Activated naive CD4-positive, alpha-beta T cell treated with anti-CD3 and anti-CD28 coated beads, Interleukin-2, amount 10 ng/mL, durations not matched to agents 7 days and 5 days (primary cell): ENCODE results near the gene SERINC5.
A peak's percentile ranks its signal among the peaks of the same experiment; 100 is the strongest.
"Not testable (repeated sequence)": the region's sequence is repeated elsewhere in the genome, so short reads cannot be mapped to it uniquely, and the experiment has no call there.

ENCODE experiments used
- CTCF ChIA-PET: fragments of 350-600 bp; sonication (Branson Sonifier 250); formaldehyde crosslinking; loops from one replicate; lab custom pipeline; 2021; ENCODE audit warnings: antibody characterized with exemption; lab: Charles Lee
- DNase-seq: peaks from one replicate; pipeline ENCODE4 v3.0.0-alpha.2; 2020
- H3K27ac Mint-ChIP-seq: one replicate; pipeline ENCODE4 v1.8.0; 2021; ENCODE audit warnings: mild to moderate bottlenecking, moderate library complexity, mixed read lengths
- H3K27me3 Mint-ChIP-seq: one replicate; pipeline ENCODE4 v1.8.0; 2021; ENCODE audit warnings: mild to moderate bottlenecking, mixed read lengths
- H3K36me3 Mint-ChIP-seq: one replicate; pipeline ENCODE4 v1.8.0; 2021; ENCODE audit warnings: mixed read lengths
- H3K4me1 Mint-ChIP-seq: one replicate; pipeline ENCODE4 v1.8.0; 2021; ENCODE audit warnings: mixed read lengths
- H3K4me3 Mint-ChIP-seq: one replicate; pipeline ENCODE4 v1.8.0; 2021; ENCODE audit warnings: mild to moderate bottlenecking, moderate library complexity, mixed read lengths
- H3K9me3 Mint-ChIP-seq: one replicate; pipeline ENCODE4 v1.8.0; 2021; ENCODE audit warnings: mixed read lengths

SERINC5 gene

DNA sequence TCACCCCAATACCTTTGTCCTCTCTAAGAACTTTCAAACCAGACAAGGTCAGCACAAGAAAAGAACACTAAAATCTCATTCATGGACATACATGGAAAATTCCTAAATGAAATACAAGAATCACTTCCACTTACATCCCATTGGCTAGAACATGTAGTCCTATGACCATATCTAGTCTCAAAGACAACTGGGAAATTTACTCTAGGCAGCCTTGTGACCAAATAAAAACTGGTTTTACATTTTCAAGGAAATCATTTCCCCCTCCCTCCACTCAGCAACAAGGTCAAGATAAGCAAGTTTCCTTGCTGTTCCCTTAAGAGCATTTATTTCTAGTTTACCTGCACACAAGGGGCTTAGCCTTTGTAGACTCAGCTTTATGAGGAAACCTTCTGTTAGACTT lies 20.3 kb upstream of the SERINC5 start:
- DNase-seq = no peak
- Mint-ChIP-seq H3K27me3 (no peaks in the 10 kb centered on the region), H3K4me1 (peaks cover 21% of the 10 kb centered on the region), H3K36me3 (no peaks in the 10 kb centered on the region), H3K4me3 (no peak overlapping the region), H3K27ac (no peak overlapping the region), H3K9me3 (no peaks in the 10 kb centered on the region)
- CTCF ChIA-PET = interaction anchor here (1.5 to 4.7 kb wide), 4 partner anchors 82 to 187 kb away, joined by 3 to 47 read pairs (median 8); no protein-coding TSS in a partner anchor

DNA sequence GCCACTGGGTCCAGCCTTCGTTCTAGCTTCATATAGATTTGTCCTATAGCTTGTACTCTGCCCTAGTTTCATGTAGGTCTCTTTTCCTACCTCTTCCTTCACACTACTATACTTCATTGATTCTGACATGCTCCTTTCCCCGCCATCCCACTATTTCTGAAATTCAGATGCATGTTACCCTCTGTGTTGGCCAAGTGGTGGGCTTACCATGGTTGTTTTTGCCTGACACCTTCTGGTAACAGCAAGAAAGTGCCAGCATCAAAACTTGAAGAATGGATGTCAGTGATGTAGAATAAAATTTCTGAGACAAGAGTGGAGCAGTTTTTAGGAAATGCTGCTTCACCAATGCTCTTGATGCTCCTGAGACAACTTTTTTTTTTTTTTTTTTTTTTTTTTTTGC lies 19.5 kb upstream of the SERINC5 start:
- peaks cover 1% of the 10 kb centered on the region for H3K36me3 Mint-ChIP-seq
- CTCF ChIA-PET = interaction anchor here (0.7 to 4.7 kb wide), 8 partner anchors 9 to 186 kb away, joined by 3 to 47 read pairs (median 4); no protein-coding TSS in a partner anchor
- no peaks in the 10 kb centered on the region for H3K27me3 Mint-ChIP-seq
- DNase-seq = peak; percentile 47
- no peak overlapping the region for H3K4me3 Mint-ChIP-seq
- no peaks in the 10 kb centered on the region for H3K9me3 Mint-ChIP-seq
- no peak overlapping the region for H3K27ac Mint-ChIP-seq
- peaks cover 29% of the 10 kb centered on the region for H3K4me1 Mint-ChIP-seq

DNA sequence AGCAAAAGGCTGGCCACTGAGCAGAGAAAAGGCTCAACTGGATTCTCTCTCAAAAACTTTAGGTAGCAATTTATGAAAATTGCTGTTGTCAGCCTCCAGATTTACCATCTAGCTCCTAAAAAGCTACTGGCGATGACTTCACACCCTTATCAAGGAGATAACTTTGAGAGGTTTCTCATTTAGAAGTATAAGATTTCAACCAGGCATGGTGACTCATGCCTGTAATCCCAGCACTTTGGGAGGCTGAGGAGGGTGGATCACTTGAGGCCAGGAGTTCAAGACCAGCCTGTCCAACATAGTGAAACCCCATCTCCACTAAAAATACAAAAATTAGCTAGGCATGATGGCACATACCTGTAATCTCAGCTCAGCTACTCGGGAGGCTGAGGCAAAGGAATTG lies 14.7 kb upstream of the SERINC5 start:
- peaks cover 64% of the 10 kb centered on the region for H3K4me1 Mint-ChIP-seq
- peak overlapping the region; percentile 97 for H3K27ac Mint-ChIP-seq
- not testable (repeated sequence) for DNase-seq, H3K27me3 Mint-ChIP-seq, H3K36me3 Mint-ChIP-seq, H3K9me3 Mint-ChIP-seq
- CTCF ChIA-PET = interaction anchor here (0.7 to 2.1 kb wide), 4 partner anchors 35 to 187 kb away, joined by 3 to 4 read pairs (median 4); no protein-coding TSS in a partner anchor
- H3K4me3 Mint-ChIP-seq = peak overlapping the region; percentile 41

DNA sequence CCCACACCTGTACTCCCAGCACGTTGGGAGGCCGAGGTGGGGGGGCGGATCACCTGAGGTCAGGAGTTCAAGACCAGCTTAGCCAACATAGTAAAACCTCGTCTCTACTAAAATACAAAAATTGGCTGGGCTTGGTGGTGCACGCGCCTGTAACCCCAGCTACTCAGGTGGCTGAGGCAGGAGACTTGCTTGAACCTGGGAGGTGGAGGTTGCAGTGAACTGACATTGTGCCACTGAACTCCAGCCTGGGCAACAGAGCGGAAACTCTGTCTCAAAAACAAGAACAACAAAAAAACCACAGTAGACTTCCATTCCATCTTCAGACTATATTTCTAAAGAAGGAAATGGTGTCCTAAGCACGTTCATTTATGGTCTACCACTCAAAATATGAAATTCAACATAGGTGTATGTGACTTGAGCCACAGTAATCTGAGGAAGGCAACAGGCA lies 14.2 kb upstream of the SERINC5 start:
- Mint-ChIP-seq H3K9me3 (no peaks in the 10 kb centered on the region), H3K27ac (peak overlapping the region; percentile 97), H3K36me3 (peaks cover 5% of the 10 kb centered on the region), H3K4me3 (peak overlapping the region; percentile 41), H3K4me1 (peaks cover 63% of the 10 kb centered on the region), H3K27me3 (no peaks in the 10 kb centered on the region)
- peak; percentile 69 for DNase-seq
- CTCF ChIA-PET = interaction anchor here (0.7 to 2.1 kb wide), 4 partner anchors 35 to 186 kb away, joined by 3 to 4 read pairs (median 4); no protein-coding TSS in a partner anchor

DNA sequence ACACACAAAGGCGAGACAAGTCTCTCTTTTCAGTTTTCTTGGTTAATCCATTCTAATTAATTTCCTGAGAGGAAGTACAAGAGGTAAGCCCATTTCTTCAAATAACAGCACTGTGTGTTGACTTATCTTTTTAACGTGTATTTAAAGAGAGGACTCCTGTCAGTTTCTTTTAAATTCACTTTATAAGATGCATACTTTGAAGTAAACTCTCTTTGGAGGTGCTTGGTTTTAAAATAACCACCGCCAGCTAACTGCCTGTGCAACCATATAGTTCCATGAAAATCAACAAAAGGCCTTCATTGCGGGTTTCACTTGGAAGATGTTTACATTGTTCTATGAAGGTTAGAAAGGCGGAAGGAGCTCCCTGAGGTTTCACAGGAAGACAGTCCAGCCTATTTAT lies 13.1 kb upstream of the SERINC5 start:
- Mint-ChIP-seq H3K4me1 (peaks cover 68% of the 10 kb centered on the region), H3K4me3 (peak overlapping the region; percentile 52), H3K27me3 (no peaks in the 10 kb centered on the region), H3K27ac (peak overlapping the region; percentile 97), H3K9me3 (no peaks in the 10 kb centered on the region), H3K36me3 (peaks cover 5% of the 10 kb centered on the region)
- no peak for DNase-seq
- CTCF ChIA-PET = interaction anchor here (1.4 kb wide), 1 partner anchor 82 kb away, joined by 3 read pairs; no protein-coding TSS in a partner anchor

DNA sequence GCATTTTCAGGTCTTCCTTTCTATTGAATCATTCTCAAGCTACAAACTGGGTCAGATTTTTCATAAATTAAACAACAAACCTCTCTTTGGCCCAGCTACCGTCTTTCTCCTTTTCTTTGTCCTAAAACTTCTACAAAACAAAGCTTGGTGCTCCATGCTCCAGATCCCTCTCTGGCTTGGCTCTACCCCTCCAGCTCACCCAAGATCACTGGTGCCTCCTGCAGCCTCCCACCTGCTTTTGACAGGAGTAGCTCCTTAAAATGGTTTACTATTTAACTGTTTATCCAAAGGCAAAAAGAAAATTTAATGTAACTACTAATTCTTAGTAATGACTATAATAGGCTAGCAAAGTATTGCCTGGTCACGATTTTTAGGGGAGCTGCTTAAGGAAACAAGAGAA lies 10.7 kb upstream of the SERINC5 start:
- Mint-ChIP-seq H3K27me3 (no peaks in the 10 kb centered on the region), H3K9me3 (no peaks in the 10 kb centered on the region), H3K36me3 (peaks cover 5% of the 10 kb centered on the region), H3K4me1 (peaks cover 59% of the 10 kb centered on the region), H3K4me3 (no peak overlapping the region), H3K27ac (no peak overlapping the region)
- no peak for DNase-seq
- CTCF ChIA-PET = interaction anchor here (0.7 to 2.9 kb wide), 2 partner anchors 10 to 17 kb away, joined by 3 to 11 read pairs; partner anchors contain the start of gene SERINC5

DNA sequence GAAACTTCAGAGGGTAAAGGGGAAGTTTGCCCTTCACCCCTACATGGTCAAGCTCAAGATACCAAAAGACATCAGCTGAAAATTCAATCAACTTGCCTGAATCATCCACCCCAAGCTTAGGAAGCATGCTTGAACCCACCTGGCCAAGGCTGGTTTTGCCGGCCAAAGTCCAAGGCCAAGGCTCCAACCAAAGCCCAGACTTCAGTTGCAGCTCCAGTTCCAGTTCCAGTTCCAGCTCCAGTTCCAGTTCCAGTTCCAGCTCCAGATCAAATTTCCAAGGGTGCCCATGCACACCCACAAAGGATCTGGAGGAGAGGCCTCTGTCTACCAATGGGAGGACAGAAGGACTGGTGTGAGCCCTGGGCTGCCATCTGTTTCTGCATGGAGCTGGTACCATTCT lies 4.6 kb upstream of the SERINC5 start:
- no peak for DNase-seq
- H3K27me3 Mint-ChIP-seq = peaks cover 3% of the 10 kb centered on the region
- no peak overlapping the region for H3K27ac Mint-ChIP-seq
- CTCF ChIA-PET = no interaction called here
- peaks cover 18% of the 10 kb centered on the region for H3K36me3 Mint-ChIP-seq
- peaks cover 25% of the 10 kb centered on the region for H3K4me1 Mint-ChIP-seq
- no peak overlapping the region for H3K4me3 Mint-ChIP-seq
- H3K9me3 Mint-ChIP-seq = no peaks in the 10 kb centered on the region

DNA sequence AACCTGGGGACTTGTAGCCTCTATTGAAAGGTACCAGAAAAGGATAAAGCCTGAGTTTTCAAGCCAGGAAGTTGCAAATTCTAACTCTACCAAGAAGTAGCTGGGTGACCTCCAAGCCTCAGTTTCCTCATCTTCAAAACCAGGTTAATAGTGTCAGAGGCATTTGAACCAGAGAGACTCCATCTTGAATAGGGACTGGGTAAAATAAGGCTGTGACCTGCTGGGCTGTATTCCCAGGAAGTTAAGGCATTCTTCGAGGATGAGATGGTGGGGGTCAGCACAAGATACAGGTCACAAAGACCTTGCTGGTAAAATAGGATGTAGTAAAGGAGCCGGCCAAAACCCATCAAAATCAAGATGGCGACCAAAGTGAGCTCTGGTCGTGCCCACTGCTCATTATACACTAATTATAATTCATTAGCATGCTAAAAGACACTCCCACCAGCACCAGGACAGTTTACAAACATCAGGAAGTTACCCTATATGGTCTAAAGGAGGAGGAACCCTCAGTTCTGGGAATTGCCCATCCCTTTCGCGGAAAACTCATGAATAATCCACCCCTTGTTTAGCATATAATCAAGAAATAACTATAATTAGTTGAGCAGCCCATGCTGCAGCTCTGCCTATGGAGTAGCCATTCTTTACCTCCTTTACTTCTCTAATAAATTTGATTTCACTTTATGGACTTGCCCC lies 3.8 kb upstream of the SERINC5 start:
- no peaks in the 10 kb centered on the region for H3K9me3 Mint-ChIP-seq
- H3K4me1 Mint-ChIP-seq = peaks cover 18% of the 10 kb centered on the region
- peaks cover 3% of the 10 kb centered on the region for H3K27me3 Mint-ChIP-seq
- H3K27ac Mint-ChIP-seq = no peak overlapping the region
- no peak for DNase-seq
- H3K4me3 Mint-ChIP-seq = no peak overlapping the region
- peaks cover 22% of the 10 kb centered on the region for H3K36me3 Mint-ChIP-seq
- CTCF ChIA-PET = no interaction called here

DNA sequence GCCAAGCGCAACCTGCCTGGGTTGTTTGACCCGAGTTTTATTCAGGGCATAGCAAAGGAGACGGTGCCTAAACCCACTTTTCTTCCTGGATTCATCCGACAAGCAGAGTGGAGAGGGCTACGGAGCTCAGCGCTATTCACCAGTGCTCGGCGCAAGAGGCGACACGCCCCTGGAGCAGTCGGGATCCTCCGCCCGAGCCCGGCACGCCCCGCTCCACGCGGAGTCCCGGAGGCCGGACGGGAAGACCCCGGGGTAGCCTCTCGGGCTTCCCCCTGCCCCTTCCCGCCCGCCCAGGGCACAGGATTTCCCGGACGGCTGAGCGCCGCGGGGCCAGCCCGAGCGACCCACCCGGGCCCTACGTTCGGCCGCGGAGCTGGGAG lies 427 bp downstream of the SERINC5 start:
- DNase-seq = peak; percentile 64

DNA sequence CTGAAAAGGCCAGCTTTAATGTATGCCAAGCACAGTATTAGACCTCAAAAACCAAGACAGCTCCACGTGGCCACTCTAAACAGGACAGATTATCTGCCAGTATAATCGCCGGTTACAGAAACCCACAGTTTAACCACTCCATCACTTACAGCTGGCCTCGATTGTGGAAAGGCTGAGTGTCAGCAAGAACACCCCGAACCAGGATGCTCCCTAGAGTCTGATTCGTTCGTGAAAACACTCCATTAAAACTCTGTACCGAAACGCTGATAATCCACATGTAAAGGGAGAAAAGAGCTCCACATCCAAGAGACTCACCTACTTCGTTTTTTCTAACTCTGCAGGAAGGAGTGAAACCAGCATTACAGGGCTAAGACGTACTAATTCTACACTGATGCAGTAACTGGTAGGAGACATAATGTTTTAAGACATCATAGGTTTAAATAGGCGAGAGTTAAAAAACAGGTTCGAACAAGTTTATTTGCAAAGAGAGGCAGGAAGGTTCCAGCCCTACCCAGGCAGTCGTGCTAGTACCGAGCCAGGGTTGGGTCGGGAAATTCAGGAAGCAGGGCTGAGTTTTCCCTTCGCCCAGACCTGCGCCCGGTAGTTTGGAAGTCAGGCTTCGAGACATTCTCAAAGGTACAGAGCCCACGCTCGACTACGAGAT lies 949 bp downstream of the SERINC5 start:
- Mint-ChIP-seq H3K4me1 (peaks cover 56% of the 10 kb centered on the region), H3K27me3 (no peaks in the 10 kb centered on the region), H3K9me3 (no peaks in the 10 kb centered on the region), H3K4me3 (peak overlapping the region; percentile 83), H3K36me3 (peaks cover 54% of the 10 kb centered on the region), H3K27ac (peak overlapping the region; percentile 88)
- peak; percentile 50 for DNase-seq
- CTCF ChIA-PET = interaction anchor here (0.8 to 3.0 kb wide), 8 partner anchors 38 to 163 kb away, joined by 3 to 18 read pairs (median 4); no protein-coding TSS in a partner anchor

More for the DNA sequence above, 427 bp downstream of the SERINC5 start:
- peak overlapping the region; percentile 92 for H3K4me3 Mint-ChIP-seq
- peaks cover 52% of the 10 kb centered on the region for H3K4me1 Mint-ChIP-seq
- H3K27ac Mint-ChIP-seq = peak overlapping the region; percentile 88
- no peaks in the 10 kb centered on the region for H3K9me3 Mint-ChIP-seq
- H3K36me3 Mint-ChIP-seq = peaks cover 56% of the 10 kb centered on the region
- CTCF ChIA-PET = interaction anchor here (0.8 to 3.0 kb wide), 7 partner anchors 38 to 164 kb away, joined by 3 to 18 read pairs (median 4); no protein-coding TSS in a partner anchor
- H3K27me3 Mint-ChIP-seq = peaks cover 1% of the 10 kb centered on the region

DNA sequence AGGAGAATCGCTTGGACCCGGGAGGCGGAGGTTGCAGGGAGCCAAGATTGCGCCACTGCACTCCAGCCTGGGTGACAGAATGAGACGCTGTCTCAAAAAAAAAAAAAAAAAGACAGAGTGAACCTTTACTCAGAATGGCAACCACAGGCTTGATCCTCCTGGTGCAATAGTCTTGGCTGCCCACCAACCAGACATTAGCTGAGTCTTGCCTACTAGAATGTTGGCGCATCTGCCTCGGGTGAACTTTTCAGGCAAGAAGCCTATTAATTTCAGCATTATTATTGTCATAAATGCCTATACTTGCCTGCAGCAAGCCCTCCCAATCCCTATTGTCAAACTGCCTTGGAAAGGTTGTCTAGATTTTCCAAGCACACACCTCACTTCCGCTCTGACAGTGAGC lies 4.2 kb downstream of the SERINC5 start:
- H3K27me3 Mint-ChIP-seq = no peaks in the 10 kb centered on the region
- H3K36me3 Mint-ChIP-seq = peaks cover 67% of the 10 kb centered on the region
- DNase-seq = no peak
- H3K4me3 Mint-ChIP-seq = peak overlapping the region; percentile 83
- H3K9me3 Mint-ChIP-seq = no peaks in the 10 kb centered on the region
- CTCF ChIA-PET = interaction anchor here (0.8 kb wide), 1 partner anchor 168 kb away, joined by 3 read pairs; no protein-coding TSS in a partner anchor
- H3K27ac Mint-ChIP-seq = peak overlapping the region; percentile 47
- peaks cover 72% of the 10 kb centered on the region for H3K4me1 Mint-ChIP-seq

DNA sequence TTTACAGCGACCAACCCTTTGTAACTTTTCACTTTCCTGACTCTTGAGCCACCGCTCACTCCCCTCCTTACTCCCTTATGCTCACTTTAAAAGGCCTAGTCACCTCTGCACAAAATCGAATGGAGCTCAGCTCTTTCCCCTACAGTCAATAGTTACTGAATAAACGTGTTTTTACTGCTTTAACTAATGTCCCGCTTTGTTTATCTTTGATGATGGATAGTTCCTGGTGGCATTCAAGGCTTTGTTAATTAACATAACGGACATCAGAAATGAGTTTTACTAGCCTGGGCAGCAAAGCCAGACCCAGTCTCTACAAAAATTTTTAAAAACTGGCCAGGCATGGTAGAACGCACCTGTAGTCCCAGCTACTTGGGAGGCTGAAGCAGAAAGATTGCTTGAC lies 5.0 kb downstream of the SERINC5 start:
- Mint-ChIP-seq H3K9me3 (no peaks in the 10 kb centered on the region), H3K4me3 (no peak overlapping the region), H3K4me1 (peaks cover 79% of the 10 kb centered on the region), H3K27me3 (no peaks in the 10 kb centered on the region), H3K36me3 (peaks cover 66% of the 10 kb centered on the region), H3K27ac (no peak overlapping the region)
- DNase-seq = no peak
- CTCF ChIA-PET = interaction anchor here (0.8 kb wide), 1 partner anchor 167 kb away, joined by 3 read pairs; no protein-coding TSS in a partner anchor

DNA sequence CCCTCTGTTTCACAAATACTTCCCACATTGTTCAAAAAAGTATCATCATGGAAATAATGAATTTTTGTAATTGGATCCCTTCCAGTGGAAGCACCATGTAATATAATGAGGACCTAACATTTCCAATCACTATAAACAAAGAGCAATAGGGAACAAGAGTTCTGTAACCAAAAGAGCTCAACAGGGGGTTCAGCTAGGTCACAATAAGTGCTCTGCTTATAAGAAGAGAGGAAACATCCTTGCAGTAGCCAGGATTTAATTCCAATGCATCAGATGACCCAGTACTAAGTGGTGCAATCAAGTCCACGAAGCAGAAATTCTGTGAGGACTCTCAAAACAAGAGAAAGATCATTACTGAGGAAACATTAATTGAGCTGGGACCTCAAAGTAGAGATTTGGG lies 5.9 kb downstream of the SERINC5 start:
- DNase-seq = no peak
- Mint-ChIP-seq H3K36me3 (peaks cover 70% of the 10 kb centered on the region), H3K4me1 (peaks cover 85% of the 10 kb centered on the region), H3K27ac (no peak overlapping the region), H3K9me3 (peaks cover 4% of the 10 kb centered on the region), H3K27me3 (no peaks in the 10 kb centered on the region), H3K4me3 (no peak overlapping the region)
- CTCF ChIA-PET = no interaction called here

DNA sequence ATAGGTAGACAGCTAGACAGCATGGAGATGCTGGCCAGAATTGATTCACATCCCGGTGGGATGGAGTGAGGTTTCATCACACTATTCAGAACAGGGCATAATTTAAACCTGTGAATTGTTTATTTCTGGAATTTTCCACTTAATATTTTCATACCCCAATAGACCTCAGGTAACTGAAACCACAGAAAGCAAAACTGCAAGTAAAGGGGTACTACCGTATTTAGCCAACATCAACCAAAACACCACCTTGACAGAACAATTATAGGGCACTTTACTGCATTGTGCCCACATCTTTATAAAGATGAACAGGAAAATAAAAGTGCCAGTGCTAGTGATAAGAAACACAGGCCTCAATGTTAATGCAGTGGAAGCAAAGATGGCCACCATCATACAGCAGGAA lies 7.5 kb downstream of the SERINC5 start:
- no peak for DNase-seq
- CTCF ChIA-PET = interaction anchor here (1.8 kb wide), 1 partner anchor 30 kb away, joined by 5 read pairs; no protein-coding TSS in a partner anchor
- Mint-ChIP-seq H3K27me3 (no peaks in the 10 kb centered on the region), H3K4me3 (no peak overlapping the region), H3K27ac (peak overlapping the region; percentile 84), H3K4me1 (peaks cover 79% of the 10 kb centered on the region), H3K9me3 (peaks cover 8% of the 10 kb centered on the region), H3K36me3 (peaks cover 64% of the 10 kb centered on the region)
